Measurements from ENCODE around the gene PIK3CA. TPM values are rescaled to one million over a fixed set of nuclear protein-coding genes. Genes with fewer than 3 reads are reported as not detected.

The PIK3CA gene
- total RNA-seq, 1 experiment from 2014 or later, result 12.0 TPM

- Histone ChIP-seq H3K4me1 (ENCODE audit: insufficient read depth, low read length) (no peaks in the 10 kb centered on the region; the same call in 1 of the 2 replicates), H3K27me3 (ENCODE audit: insufficient read depth, low read length) (no peaks in the 10 kb centered on the region), H2BK5ac (ENCODE audit: insufficient read length, low read length) (no peak overlapping the region), H3K79me1 (ENCODE audit: insufficient read depth, low read depth, low read length, poor library complexity, severe bottlenecking) (peaks cover 3% of the 10 kb centered on the region), H3T11ph (ENCODE audit: low read length) (no peak overlapping the region), H3K23me2 (ENCODE audit: insufficient read length, low read depth, low read length, poor library complexity, severe bottlenecking) (no peaks in the 10 kb centered on the region), H4K20me1 (ENCODE audit: control insufficient read depth, insufficient read depth, insufficient read length) (no peaks in the 10 kb centered on the region), H3K27ac (ENCODE audit: insufficient read length, low read depth, low read length) (no peak overlapping the region), H4K91ac (ENCODE audit: insufficient read length, low read depth, low read length) (no peak overlapping the region), H3K14ac (ENCODE audit: insufficient read depth, low read length) (no peak overlapping the region), H2BK20ac (ENCODE audit: low read depth, low read length, poor library complexity, severe bottlenecking) (no peak overlapping the region), H2BK12ac (ENCODE audit: insufficient read length, low read depth, low read length) (no peak overlapping the region), H2AFZ (ENCODE audit: low read length) (no peak overlapping the region), H3K18ac (ENCODE audit: insufficient read length, low read depth, low read length) (no peak overlapping the region), H3K9ac (ENCODE audit: extremely low read depth, insufficient read length, low read length) (no peak overlapping the region), H4K8ac (replicated peaks; ENCODE audit: insufficient read length, low read depth, low read length) (no peak overlapping the region), H2BK15ac (ENCODE audit: low read depth, low read length) (no peak overlapping the region), H3K4me2 (ENCODE audit: insufficient read depth, insufficient read length, low read length) (no peak overlapping the region), H3K79me2 (ENCODE audit: insufficient read depth, low read length) (no peaks in the 10 kb centered on the region; the same call in 1 of the 2 replicates), H3K23ac (ENCODE audit: insufficient read length, low read depth, low read length) (no peak overlapping the region), H2BK120ac (ENCODE audit: low read depth, low read length, poor library complexity, severe bottlenecking) (no peak overlapping the region), H3K9me3 (ENCODE audit: control insufficient read depth, low read depth, low read length) (no peaks in the 10 kb centered on the region), H3K56ac (ENCODE audit: insufficient read length, low read depth, low read length) (no peak overlapping the region), H3K4ac (ENCODE audit: low read depth, low read length) (no peak overlapping the region), H2AK5ac (ENCODE audit: insufficient read length, low read length) (no peak overlapping the region), H4K5ac (ENCODE audit: insufficient read length, low read depth, low read length) (no peak overlapping the region)
- no peaks in the 10 kb centered on the region for H3K27me3 Mint-ChIP-seq (ENCODE audit: low read depth)
- no peak overlapping the region for H3K4me3 Mint-ChIP-seq
- H3K27ac Mint-ChIP-seq, result no peak overlapping the region
- H3K9me3 Mint-ChIP-seq, result peaks cover 0 to 6% of the 10 kb centered on the region in 2 experiments; a peak in 1 of 5 replicates
- peaks cover 0 to 9% (median 0%) of the 10 kb centered on the region in 3 experiments; a peak in 3 of 7 replicates for H3K36me3 Mint-ChIP-seq (ENCODE audit: insufficient read depth in 1 of 3, low read depth in 3 of 3)
- DNase-seq, result no peak
- WGBS (ENCODE audit: extremely low coverage, insufficient read length, low lambda C conversion rate), result no CpG with 5 or more reads among the region's 1 CpG
- TF ChIP-seq, protein P1, sequence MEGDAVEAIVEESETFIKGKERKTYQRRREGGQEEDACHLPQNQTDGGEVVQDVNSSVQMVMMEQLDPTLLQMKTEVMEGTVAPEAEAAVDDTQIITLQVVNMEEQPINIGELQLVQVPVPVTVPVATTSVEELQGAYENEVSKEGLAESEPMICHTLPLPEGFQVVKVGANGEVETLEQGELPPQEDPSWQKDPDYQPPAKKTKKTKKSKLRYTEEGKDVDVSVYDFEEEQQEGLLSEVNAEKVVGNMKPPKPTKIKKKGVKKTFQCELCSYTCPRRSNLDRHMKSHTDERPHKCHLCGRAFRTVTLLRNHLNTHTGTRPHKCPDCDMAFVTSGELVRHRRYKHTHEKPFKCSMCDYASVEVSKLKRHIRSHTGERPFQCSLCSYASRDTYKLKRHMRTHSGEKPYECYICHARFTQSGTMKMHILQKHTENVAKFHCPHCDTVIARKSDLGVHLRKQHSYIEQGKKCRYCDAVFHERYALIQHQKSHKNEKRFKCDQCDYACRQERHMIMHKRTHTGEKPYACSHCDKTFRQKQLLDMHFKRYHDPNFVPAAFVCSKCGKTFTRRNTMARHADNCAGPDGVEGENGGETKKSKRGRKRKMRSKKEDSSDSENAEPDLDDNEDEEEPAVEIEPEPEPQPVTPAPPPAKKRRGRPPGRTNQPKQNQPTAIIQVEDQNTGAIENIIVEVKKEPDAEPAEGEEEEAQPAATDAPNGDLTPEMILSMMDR (conservative IDR thresholded peaks at IDR 0.05), result no peak
- peaks cover 23 to 28% of the 10 kb centered on the region in 2 experiments for H3K4me1 Mint-ChIP-seq
Measured at GRCh38 chr3:179174898-179175297, 26.7 kb downstream of the PIK3CA start.

All from H9 (cell line).